ENCODE data around the gene KDR. TPM values are rescaled to one million over a fixed set of nuclear protein-coding genes. Genes with fewer than 3 reads are reported as not detected.

KDR gene
- total RNA-seq, 1 experiment from 2014 or later, result not detected

DNA sequence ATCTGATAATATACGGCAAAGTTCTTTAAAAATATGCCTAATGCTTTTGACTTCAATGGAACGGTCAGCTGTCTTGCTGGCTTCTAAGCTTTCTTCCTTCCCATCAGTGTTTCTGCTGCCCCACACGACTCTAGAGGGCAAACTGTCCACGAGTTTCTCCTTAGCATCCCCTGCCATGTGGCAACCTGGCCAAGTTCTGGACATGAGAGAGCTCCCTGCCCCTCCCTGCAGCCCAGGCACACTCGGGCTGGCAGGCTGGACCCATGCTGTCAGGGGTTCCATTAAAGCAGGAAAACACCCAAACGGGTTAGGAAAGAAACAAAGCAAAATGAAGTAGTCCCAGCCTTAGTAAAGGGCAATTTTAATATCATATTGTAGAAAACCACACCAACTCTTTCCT, 38.8 kb downstream of the KDR start:
- intact Hi-C loops (cut with micrococcal nuclease; ENCODE audit: unreplicated experiment), result no loop called here
- no peaks in the 10 kb centered on the region for H3K27me3 ChIP-seq (replicated peaks; ENCODE audit: control insufficient read depth, insufficient read depth, low read length)
- H3K36me3 Mint-ChIP-seq (ENCODE audit: insufficient read depth, unreplicated experiment), result no peaks in the 10 kb centered on the region
- no peak for TF ChIP-seq CTCF (IDR thresholded peaks at IDR 0.05; ENCODE audit: insufficient read depth in 1 of 2, low read depth in 1 of 2, low read length in 1 of 2, severe bottlenecking in 1 of 2, unreplicated experiment in 1 of 2)
- no peak overlapping the region for H3K4me3 ChIP-seq (ENCODE audit: low read depth, low read length)
- no TSS peak for BruUV-seq (replicated peaks)
- ChIA-PET POLR2A (no interaction called here), CTCF (no interaction called here)
- H3K4me3 Mint-ChIP-seq (ENCODE audit: unreplicated experiment), result no peak overlapping the region
- no peaks in the 10 kb centered on the region for H3K4me1 ChIP-seq
- H3K4me1 Mint-ChIP-seq (ENCODE audit: low read depth, unreplicated experiment), result no peaks in the 10 kb centered on the region
- H3K27me3 Mint-ChIP-seq (ENCODE audit: insufficient read depth, unreplicated experiment), result peaks cover 9% of the 10 kb centered on the region
- H3K9me3 ChIP-seq, result no peaks in the 10 kb centered on the region
- DNase-seq, result no peak
- H3K36me3 ChIP-seq (ENCODE audit: control insufficient read depth, insufficient read depth, low read length), result no peaks in the 10 kb centered on the region
- no peaks in the 10 kb centered on the region for H3K9me3 Mint-ChIP-seq (ENCODE audit: unreplicated experiment)
- no peak overlapping the region for H3K27ac Mint-ChIP-seq (ENCODE audit: unreplicated experiment)

- H3K36me3 Mint-ChIP-seq (ENCODE audit: insufficient read depth, unreplicated experiment), result no peaks in the 10 kb centered on the region
- CTCF ChIA-PET, result no interaction called here
- TF ChIP-seq CTCF (IDR thresholded peaks at IDR 0.05; ENCODE audit: insufficient read depth in 1 of 2, low read depth in 1 of 2, low read length in 1 of 2, severe bottlenecking in 1 of 2, unreplicated experiment in 1 of 2), result no peak
Observed at GRCh38 chr4:55083735-55084134, 41.7 kb downstream of the KDR start.

DNA sequence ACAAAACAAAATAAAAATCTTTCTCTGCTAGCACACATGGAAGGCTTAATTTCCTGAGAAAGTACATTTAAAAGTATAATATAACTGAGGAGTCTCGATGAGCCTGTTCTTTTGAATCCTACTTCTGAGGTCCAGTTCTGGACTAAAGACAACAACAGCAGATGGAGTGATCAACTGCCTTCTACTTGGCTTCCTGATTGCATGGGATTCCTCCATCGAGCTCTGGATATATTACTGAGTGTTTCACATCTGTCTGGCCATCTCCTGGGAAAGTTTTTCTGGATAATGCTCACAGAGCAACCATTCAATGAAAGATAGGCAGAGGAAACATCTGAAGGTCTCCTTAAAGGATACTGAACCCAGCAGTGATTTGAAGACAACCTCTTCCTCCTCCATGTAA, 42.6 kb downstream of the KDR start:
- Mint-ChIP-seq H3K4me3 (ENCODE audit: unreplicated experiment) (no peak overlapping the region), H3K36me3 (ENCODE audit: insufficient read depth, unreplicated experiment) (no peaks in the 10 kb centered on the region), H3K27me3 (ENCODE audit: insufficient read depth, unreplicated experiment) (peaks cover 12% of the 10 kb centered on the region), H3K27ac (ENCODE audit: unreplicated experiment) (no peak overlapping the region), H3K9me3 (ENCODE audit: unreplicated experiment) (no peaks in the 10 kb centered on the region), H3K4me1 (ENCODE audit: low read depth, unreplicated experiment) (no peaks in the 10 kb centered on the region)
- H3K36me3 ChIP-seq (ENCODE audit: control insufficient read depth, insufficient read depth, low read length), result no peaks in the 10 kb centered on the region
- H3K4me3 ChIP-seq (ENCODE audit: low read depth, low read length), result no peak overlapping the region
- intact Hi-C loops (cut with micrococcal nuclease; ENCODE audit: unreplicated experiment), result no loop called here
- no peaks in the 10 kb centered on the region for H3K4me1 ChIP-seq
- no peaks in the 10 kb centered on the region for H3K27me3 ChIP-seq (replicated peaks; ENCODE audit: control insufficient read depth, insufficient read depth, low read length)
- BruUV-seq (replicated peaks), result no TSS peak
- ChIA-PET CTCF (no interaction called here), POLR2A (no interaction called here)
- no peak for DNase-seq
- TF ChIP-seq CTCF (IDR thresholded peaks at IDR 0.05; ENCODE audit: insufficient read depth in 1 of 2, low read depth in 1 of 2, low read length in 1 of 2, severe bottlenecking in 1 of 2, unreplicated experiment in 1 of 2), result no peak
- H3K9me3 ChIP-seq, result no peaks in the 10 kb centered on the region

More at GRCh38 chr4:55083735-55084134, 41.7 kb downstream of the KDR start:
- H3K9me3 ChIP-seq, result no peaks in the 10 kb centered on the region
- no peak for DNase-seq
- H3K4me1 Mint-ChIP-seq (ENCODE audit: low read depth, unreplicated experiment), result no peaks in the 10 kb centered on the region
- H3K27me3 Mint-ChIP-seq (ENCODE audit: insufficient read depth, unreplicated experiment), result peaks cover 16% of the 10 kb centered on the region
- H3K4me1 ChIP-seq, result no peaks in the 10 kb centered on the region
- BruUV-seq (replicated peaks), result no TSS peak
- POLR2A ChIA-PET, result no interaction called here
- H3K9me3 Mint-ChIP-seq (ENCODE audit: unreplicated experiment), result no peaks in the 10 kb centered on the region
- intact Hi-C loops (cut with micrococcal nuclease; ENCODE audit: unreplicated experiment), result no loop called here
- H3K4me3 ChIP-seq (ENCODE audit: low read depth, low read length), result no peak overlapping the region
- H3K36me3 ChIP-seq (ENCODE audit: control insufficient read depth, insufficient read depth, low read length), result no peaks in the 10 kb centered on the region
- no peak overlapping the region for H3K27ac Mint-ChIP-seq (ENCODE audit: unreplicated experiment)
- no peak overlapping the region for H3K4me3 Mint-ChIP-seq (ENCODE audit: unreplicated experiment)
- H3K27me3 ChIP-seq (replicated peaks; ENCODE audit: control insufficient read depth, insufficient read depth, low read length), result no peaks in the 10 kb centered on the region
